A673 (cell line): ENCODE measurements around the gene CTNNA3. TPM values are rescaled to one million over a fixed set of nuclear protein-coding genes. Genes with fewer than 3 reads are reported as not detected.

Source experiments
- BruUV-seq: library from RNA; stranded (reverse); fragments of 400-500 nt; replicated peaks from 2 replicates; lab custom pipeline; 2021; lab: Mats Ljungman, UMichigan
- CTCF ChIA-PET: fragments of 300-600 bp; sonication (Branson Sonifier 250); formaldehyde crosslinking; loops from one replicate; lab custom pipeline; 2022; ENCODE audit warnings: antibody characterized with exemption; lab: Charles Lee
- POLR2A ChIA-PET: fragments of 300-600 bp; sonication (Branson Sonifier 250); formaldehyde crosslinking; loops from one replicate; lab custom pipeline; 2022; ENCODE audit warnings: antibody characterized with exemption; ENCODE audit not compliant: low non-redundant PET; lab: Charles Lee
- DNase-seq: peaks from one replicate; pipeline ENCODE4 v3.0.0-alpha.2; 2015; ENCODE audit warnings: low spot score
- H3K27ac ChIP-seq: fragments of 200-600 bp; sonication (generic); 2 replicates; pipeline ENCODE4 v1.5.1; 2016; ENCODE audit warnings: mixed run types, low read depth, mild to moderate bottlenecking, mixed read lengths, antibody characterized with exemption, low read length; ENCODE audit not compliant: poor library complexity, severe bottlenecking
- H3K27me3 ChIP-seq: fragments of 200-600 bp; sonication (generic); replicated peaks from 2 replicates; pipeline ENCODE4 v1.6.1; 2017; ENCODE audit warnings: mixed run types, low read depth, mild to moderate bottlenecking, mixed read lengths, antibody characterized with exemption, low read length; ENCODE audit not compliant: insufficient read depth, poor library complexity
- H3K36me3 ChIP-seq: fragments of 200-600 bp; sonication (generic); 2 replicates; pipeline ENCODE4 v1.6.1; 2016; ENCODE audit warnings: mixed run types, mild to moderate bottlenecking, mixed read lengths, antibody characterized with exemption, low read length; ENCODE audit not compliant: insufficient read depth, poor library complexity, severe bottlenecking
- H3K4me1 ChIP-seq: fragments of 200-600 bp; sonication (generic); 2 replicates; pipeline ENCODE4 v1.6.1; 2017; ENCODE audit warnings: mixed run types, mild to moderate bottlenecking, mixed read lengths, antibody characterized with exemption, low read length; ENCODE audit not compliant: insufficient read depth, poor library complexity, severe bottlenecking
- H3K4me3 ChIP-seq: fragments of 200-600 bp; sonication (generic); 2 replicates; pipeline ENCODE4 v1.5.1; 2016; ENCODE audit warnings: low read depth, mixed run types, mild to moderate bottlenecking, mixed read lengths, low read length; ENCODE audit not compliant: poor library complexity, severe bottlenecking
- H3K9me3 ChIP-seq: fragments of 200-600 bp; sonication (generic); 2 replicates; pipeline ENCODE4 v1.6.1; 2016; ENCODE audit warnings: mixed run types, low read depth, mild to moderate bottlenecking, mixed read lengths, antibody characterized with exemption, low read length; ENCODE audit not compliant: poor library complexity, severe bottlenecking
- CTCF ChIP-seq: fragments of 300-800, 200-600 bp; sonication (generic); conservative IDR thresholded peaks from 2 replicates; pipeline ENCODE4 v1.5.1; 2017; ENCODE audit warnings: low read depth, mild to moderate bottlenecking, antibody characterized with exemption, low read length, moderate library complexity, mixed read lengths
- EZH2 ChIP-seq: fragments of 200-600 bp; sonication (generic); IDR thresholded peaks from 2 replicates; pipeline ENCODE4 v1.6.1; 2017; ENCODE audit warnings: borderline replicate concordance, low read depth, mild to moderate bottlenecking, mixed read lengths, antibody characterized with exemption, low read length; ENCODE audit not compliant: poor library complexity, severe bottlenecking
- intact Hi-C: fragments of 100-400 bp; cut with micrococcal nuclease; formaldehyde crosslinking; loops from one replicate; pipeline ENCODE4 v1.10.0; 2022; ENCODE audit not compliant: unreplicated experiment
- total RNA-seq: library from RNA; stranded (reverse); gene quantifications from 2 replicates; pipeline ENCODE4 v1.2.3, GENCODE V29; 2021

The CTNNA3 gene
- total RNA-seq, 1 experiment from 2014 or later, result not detected

- DNase-seq, result no peak
- CTCF ChIA-PET, result no interaction called here
Observed at GRCh38 chr10:66604195-66604594, 1091.8 kb downstream of the CTNNA3 start.

GRCh38 chr10:66591865-66592264 is 1104.1 kb downstream of the CTNNA3 start:
- DNase-seq, result no peak
- Histone ChIP-seq H3K9me3 (no peaks in the 10 kb centered on the region), H3K27me3 (no peaks in the 10 kb centered on the region), H3K4me3 (no peak overlapping the region), H3K4me1 (no peaks in the 10 kb centered on the region), H3K36me3 (no peaks in the 10 kb centered on the region), H3K27ac (no peak overlapping the region)
- TF ChIP-seq EZH2, result no peak
- TF ChIP-seq CTCF, result no peak
- POLR2A ChIA-PET, result no interaction called here
- no TSS peak for BruUV-seq
- CTCF ChIA-PET, result no interaction called here
- intact Hi-C loops, result no loop called here

More at GRCh38 chr10:66604195-66604594, 1091.8 kb downstream of the CTNNA3 start:
- no peak for TF ChIP-seq EZH2
- no peak for TF ChIP-seq CTCF
- Histone ChIP-seq H3K4me3 (no peak overlapping the region), H3K27me3 (no peaks in the 10 kb centered on the region), H3K36me3 (no peaks in the 10 kb centered on the region), H3K9me3 (peaks cover 10% of the 10 kb centered on the region), H3K27ac (no peak overlapping the region), H3K4me1 (no peaks in the 10 kb centered on the region)
- POLR2A ChIA-PET, result no interaction called here
- intact Hi-C loops, result no loop called here
- BruUV-seq, result no TSS peak

- intact Hi-C loops, result no loop called here
- Histone ChIP-seq H3K4me1 (no peaks in the 10 kb centered on the region), H3K27ac (no peak overlapping the region), H3K36me3 (no peaks in the 10 kb centered on the region), H3K27me3 (no peaks in the 10 kb centered on the region), H3K9me3 (no peaks in the 10 kb centered on the region), H3K4me3 (no peak overlapping the region)
- ChIA-PET CTCF (no interaction called here), POLR2A (no interaction called here)
- no peak for DNase-seq
- BruUV-seq, result no TSS peak
- TF ChIP-seq CTCF (no peak), EZH2 (no peak)
Observed at GRCh38 chr10:66587680-66588050, 1108.3 kb downstream of the CTNNA3 start.
